ENCODE data around the gene KLHL35. TPM values are rescaled to one million over a fixed set of nuclear protein-coding genes. Genes with fewer than 3 reads are reported as not detected.
A peak's percentile ranks its signal among the peaks of the same experiment; 100 is the strongest.

Gene KLHL35
- total RNA-seq, 1 experiment from 2014 or later = 0.83 TPM

DNA sequence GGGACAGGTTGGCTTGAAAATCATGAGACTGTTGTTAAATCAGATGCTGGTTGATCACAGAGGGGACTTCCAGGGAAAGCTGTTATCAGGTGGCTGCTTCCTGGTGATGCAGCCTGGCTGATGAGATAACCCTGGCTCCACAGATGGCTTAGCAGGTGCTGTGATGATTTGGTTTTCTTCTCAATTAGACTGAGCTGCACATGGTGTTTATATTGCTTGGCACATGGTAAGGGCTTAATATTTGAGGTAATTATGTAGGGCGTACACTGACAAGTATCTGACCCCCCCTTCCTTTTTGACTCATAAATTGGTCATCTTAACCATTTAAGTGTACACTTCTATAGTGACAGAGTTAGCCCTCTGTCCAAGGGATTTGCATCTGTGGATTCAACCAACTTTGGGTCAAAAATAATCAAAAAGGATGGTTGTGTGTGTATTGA, 26.6 kb downstream of the KLHL35 start:
- Histone ChIP-seq H2BK5ac (ENCODE audit: insufficient read length, low read length) (no peak overlapping the region), H3K4ac (ENCODE audit: low read depth, low read length) (no peak overlapping the region), H4K20me1 (ENCODE audit: control insufficient read depth, insufficient read depth, insufficient read length) (peaks cover 3% of the 10 kb centered on the region), H3K56ac (ENCODE audit: insufficient read length, low read depth, low read length) (no peak overlapping the region), H3K4me2 (ENCODE audit: insufficient read depth, insufficient read length, low read length) (no peak overlapping the region), H3K27ac (ENCODE audit: insufficient read length, low read depth, low read length) (no peak overlapping the region), H2BK12ac (ENCODE audit: insufficient read length, low read depth, low read length) (no peak overlapping the region), H3K14ac (ENCODE audit: insufficient read depth, low read length) (no peak overlapping the region), H2BK15ac (ENCODE audit: low read depth, low read length) (no peak overlapping the region), H3K79me2 (ENCODE audit: insufficient read depth, low read length) (peaks cover 17% of the 10 kb centered on the region; the same call in 1 of the 2 replicates), H2BK120ac (ENCODE audit: low read depth, low read length, poor library complexity, severe bottlenecking) (no peak overlapping the region), H3K9ac (ENCODE audit: extremely low read depth, insufficient read length, low read length) (no peak overlapping the region), H2AK5ac (ENCODE audit: insufficient read length, low read length) (no peak overlapping the region), H3T11ph (ENCODE audit: low read length) (no peak overlapping the region), H4K8ac (replicated peaks; ENCODE audit: insufficient read length, low read depth, low read length) (no peak overlapping the region), H2AFZ (ENCODE audit: low read length) (no peak overlapping the region), H3K23ac (ENCODE audit: insufficient read length, low read depth, low read length) (no peak overlapping the region), H4K91ac (ENCODE audit: insufficient read length, low read depth, low read length) (no peak overlapping the region), H3K79me1 (ENCODE audit: insufficient read depth, low read depth, low read length, poor library complexity, severe bottlenecking) (peaks cover 13% of the 10 kb centered on the region), H3K18ac (ENCODE audit: insufficient read length, low read depth, low read length) (no peak overlapping the region), H3K4me1 (ENCODE audit: insufficient read depth, low read length) (no peaks in the 10 kb centered on the region), H3K27me3 (ENCODE audit: insufficient read depth, low read length) (no peaks in the 10 kb centered on the region), H3K9me3 (ENCODE audit: control insufficient read depth, low read depth, low read length) (no peaks in the 10 kb centered on the region), H3K23me2 (ENCODE audit: insufficient read length, low read depth, low read length, poor library complexity, severe bottlenecking) (no peaks in the 10 kb centered on the region), H4K5ac (ENCODE audit: insufficient read length, low read depth, low read length) (no peak overlapping the region), H2BK20ac (ENCODE audit: low read depth, low read length, poor library complexity, severe bottlenecking) (no peak overlapping the region)
- Mint-ChIP-seq H3K4me3 (no peak overlapping the region), H3K4me1 (peaks cover 24 to 30% of the 10 kb centered on the region in 2 experiments), H3K27me3 (ENCODE audit: low read depth) (no peaks in the 10 kb centered on the region; the same call in 1 of the 2 replicates), H3K27ac (0 out of 7 replicates have a peak overlapping the region, but pooled peaks of 1 of the 3 experiments have one; percentile 28), H3K36me3 (ENCODE audit: insufficient read depth in 1 of 3, low read depth in 3 of 3) (peaks cover 68 to 82% (median 72%) of the 10 kb centered on the region in 3 experiments), H3K9me3 (peaks cover 0 to 4% of the 10 kb centered on the region in 2 experiments; a peak in 1 of 5 replicates)
- no CpG with 5 or more reads among the region's 1 CpG for WGBS (ENCODE audit: extremely low coverage, insufficient read length, low lambda C conversion rate)
- DNase-seq = no peak
- TF ChIP-seq, protein P1, sequence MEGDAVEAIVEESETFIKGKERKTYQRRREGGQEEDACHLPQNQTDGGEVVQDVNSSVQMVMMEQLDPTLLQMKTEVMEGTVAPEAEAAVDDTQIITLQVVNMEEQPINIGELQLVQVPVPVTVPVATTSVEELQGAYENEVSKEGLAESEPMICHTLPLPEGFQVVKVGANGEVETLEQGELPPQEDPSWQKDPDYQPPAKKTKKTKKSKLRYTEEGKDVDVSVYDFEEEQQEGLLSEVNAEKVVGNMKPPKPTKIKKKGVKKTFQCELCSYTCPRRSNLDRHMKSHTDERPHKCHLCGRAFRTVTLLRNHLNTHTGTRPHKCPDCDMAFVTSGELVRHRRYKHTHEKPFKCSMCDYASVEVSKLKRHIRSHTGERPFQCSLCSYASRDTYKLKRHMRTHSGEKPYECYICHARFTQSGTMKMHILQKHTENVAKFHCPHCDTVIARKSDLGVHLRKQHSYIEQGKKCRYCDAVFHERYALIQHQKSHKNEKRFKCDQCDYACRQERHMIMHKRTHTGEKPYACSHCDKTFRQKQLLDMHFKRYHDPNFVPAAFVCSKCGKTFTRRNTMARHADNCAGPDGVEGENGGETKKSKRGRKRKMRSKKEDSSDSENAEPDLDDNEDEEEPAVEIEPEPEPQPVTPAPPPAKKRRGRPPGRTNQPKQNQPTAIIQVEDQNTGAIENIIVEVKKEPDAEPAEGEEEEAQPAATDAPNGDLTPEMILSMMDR (conservative IDR thresholded peaks at IDR 0.05) = no peak
